Head of caudate nucleus (tissue), 42 donors: Measurements from ENCODE around the gene NIPAL4.

ENCODE experiments used
- DNase-seq, 42 donors: peaks; one replicate each; pipeline versions ENCODE4 v3.0.0 to v3.0.0-alpha.2; 2020 to 2021; ENCODE audit warnings: mixed read lengths in 7 of 42
- intact Hi-C: fragments of 100-400 bp; cut with DNase I; formaldehyde crosslinking; loops from one replicate; pipeline ENCODE4 v1.15.0; 2022

NIPAL4 gene

DNA sequence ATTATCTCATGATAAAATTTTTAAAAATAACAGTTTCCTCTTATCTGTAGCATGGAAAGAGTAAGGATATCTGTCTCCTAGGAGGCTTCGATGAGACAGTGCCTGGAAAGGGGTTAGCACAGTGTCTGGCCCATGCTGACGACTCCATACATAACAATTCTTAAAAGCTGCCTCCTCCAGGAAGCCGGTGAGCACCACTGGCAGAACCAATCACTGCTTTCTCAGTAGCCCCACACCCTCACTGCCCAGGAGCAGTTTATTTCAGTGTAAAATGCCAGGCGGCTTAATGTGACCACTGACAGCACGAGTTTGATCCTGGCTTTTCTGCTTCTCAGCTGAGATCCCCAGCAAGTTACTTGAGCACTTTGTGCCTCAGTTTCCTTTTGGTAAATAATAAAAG, 1.2 kb upstream of the NIPAL4 start:
- peak in 4 of 42 donors; percentile 2 to 44 (median 23) for DNase-seq
- intact Hi-C loops = no loop called here

- peak in 3 of 42 donors; percentile 11 to 33 (median 24) for DNase-seq
- intact Hi-C loops = no loop called here
These were observed 1.1 kb downstream of the NIPAL4 start for GRCh38 chr5:157460921-157461792.

- intact Hi-C loops = no loop called here
- peak in 2 of 42 donors; percentile 27 to 32 for DNase-seq
These were observed 3.1 kb downstream of the NIPAL4 start for GRCh38 chr5:157463081-157463480.

DNA sequence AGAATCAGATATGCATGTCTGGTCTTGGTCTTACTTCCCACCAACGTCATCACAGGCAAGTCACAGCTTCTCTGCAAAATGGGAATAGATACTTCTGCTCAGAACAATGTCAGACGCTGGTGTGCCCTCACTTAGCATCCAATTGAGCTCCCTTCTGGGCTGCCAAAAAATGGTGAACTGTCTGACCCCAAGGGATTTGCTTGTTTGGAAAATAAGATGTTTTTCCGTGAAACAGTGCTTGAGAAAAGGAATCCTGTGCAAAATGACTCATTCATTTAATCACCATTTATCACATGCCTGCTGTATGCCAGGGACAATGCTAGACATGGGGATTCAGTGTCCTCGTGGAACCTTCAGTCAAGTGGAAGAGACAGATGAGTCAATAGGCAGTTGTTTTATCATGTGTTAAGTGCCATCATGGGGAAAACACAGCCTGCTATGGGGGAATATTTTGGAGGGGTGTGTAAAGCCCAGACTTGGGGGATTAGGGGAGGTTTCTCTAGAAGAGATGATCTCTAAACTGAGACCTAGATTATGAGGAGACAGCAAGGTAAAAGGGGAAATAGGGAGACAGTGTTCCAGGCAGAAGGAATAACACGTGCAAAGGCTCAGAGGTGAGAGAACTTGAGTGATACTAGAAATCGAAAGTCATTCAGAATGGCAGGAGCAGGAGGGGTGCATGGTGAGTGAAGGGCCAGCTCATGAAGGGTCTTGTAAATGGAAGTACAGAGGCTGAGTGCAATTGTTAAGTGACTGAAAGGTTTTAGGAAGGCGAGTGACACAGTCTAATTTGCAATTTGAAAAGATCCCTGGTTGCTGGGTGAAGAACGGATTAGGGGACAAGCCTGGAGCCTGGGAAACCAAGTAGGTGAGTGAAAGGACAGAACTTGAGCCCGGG, 3.9 kb downstream of the NIPAL4 start:
- intact Hi-C loops = no loop called here
- DNase-seq = peak in 2 of 42 donors; percentile 18 to 24

DNA sequence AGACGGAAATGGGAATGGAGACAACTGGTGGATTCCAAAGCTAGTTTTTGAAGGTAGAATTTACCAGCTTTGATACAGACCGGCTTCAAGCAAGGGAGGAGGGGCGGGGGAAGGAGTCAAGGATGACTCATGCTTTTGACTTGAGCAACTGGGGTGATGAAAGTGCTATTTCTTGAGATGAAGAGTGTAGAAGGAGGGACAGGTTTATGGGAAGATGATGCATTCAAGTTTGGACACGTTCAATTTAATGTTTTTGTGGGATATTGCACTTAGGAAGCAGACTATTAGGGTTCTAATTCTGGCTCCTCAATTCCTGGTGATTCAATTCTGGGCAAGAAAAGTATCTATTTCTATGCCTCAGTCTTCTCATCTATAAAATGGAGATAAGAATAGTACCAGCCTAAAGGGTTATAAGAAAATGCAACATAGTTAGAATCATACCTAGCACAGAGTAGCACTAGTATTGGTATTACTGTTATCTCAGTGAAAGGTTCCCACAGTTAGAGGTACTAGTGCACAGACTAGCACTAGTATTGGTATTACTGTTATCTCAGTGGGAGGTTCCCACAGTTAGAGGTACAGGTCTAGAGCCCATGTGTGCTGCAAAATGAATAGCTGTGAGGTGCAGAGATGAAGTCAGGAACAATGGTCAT, 4.6 kb downstream of the NIPAL4 start:
- DNase-seq = peak in 34 of 42 donors; percentile 24 to 86 (median 60)
- intact Hi-C loops = no loop called here

GRCh38 chr5:157468293-157468965, 8.4 kb downstream of the NIPAL4 start:
- intact Hi-C loops = no loop called here
- no peak for DNase-seq

DNA sequence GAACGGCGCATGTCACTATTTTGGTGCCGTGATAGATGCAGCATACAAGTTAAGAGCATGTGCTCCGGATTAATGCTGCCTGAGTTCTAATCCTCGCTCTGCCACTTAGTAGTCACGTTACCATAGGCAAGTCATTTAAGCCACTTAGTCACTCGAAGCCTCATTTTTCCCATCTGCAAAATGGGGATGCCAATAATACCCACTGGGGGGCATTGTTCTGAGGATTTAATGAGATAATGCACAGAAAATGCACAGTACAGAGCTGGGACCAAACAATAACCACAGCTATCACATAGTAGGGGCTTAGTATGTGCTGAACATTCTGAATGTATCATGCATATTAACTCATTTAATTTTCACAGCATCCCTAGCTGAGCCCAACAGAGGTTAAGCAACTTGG, 9.1 kb downstream of the NIPAL4 start:
- no peak for DNase-seq
- intact Hi-C loops = no loop called here

DNA sequence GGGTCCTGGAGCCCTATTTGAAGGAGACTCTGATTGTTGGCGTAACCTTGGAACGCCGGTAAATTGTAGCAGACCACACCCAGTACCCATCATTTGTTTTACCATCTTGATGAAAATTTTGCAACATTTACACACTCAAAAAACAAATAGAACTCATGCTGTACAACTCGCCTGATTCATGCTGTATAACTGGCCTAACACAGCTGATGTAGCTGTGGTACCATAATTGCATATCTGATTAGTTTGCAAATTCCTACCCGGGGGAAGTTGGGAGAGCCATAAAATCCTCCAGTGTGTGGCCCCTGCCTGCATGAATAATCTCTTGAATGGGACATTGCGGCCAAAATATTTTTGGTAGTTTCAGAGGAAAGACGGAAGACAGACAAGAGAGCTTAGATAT, 9.7 kb downstream of the NIPAL4 start:
- no peak for DNase-seq
- intact Hi-C loops = loop anchor here (5.0 to 10.0 kb wide), 2 partner anchors 37 to 125 kb away; a partner anchor contains a TSS

- intact Hi-C loops = loop anchor here (5.0 to 10.0 kb wide), 2 partner anchors 38 to 126 kb away; a partner anchor contains a TSS
- DNase-seq = no peak
These were observed 10.6 kb downstream of the NIPAL4 start for GRCh38 chr5:157470631-157471030.

DNA sequence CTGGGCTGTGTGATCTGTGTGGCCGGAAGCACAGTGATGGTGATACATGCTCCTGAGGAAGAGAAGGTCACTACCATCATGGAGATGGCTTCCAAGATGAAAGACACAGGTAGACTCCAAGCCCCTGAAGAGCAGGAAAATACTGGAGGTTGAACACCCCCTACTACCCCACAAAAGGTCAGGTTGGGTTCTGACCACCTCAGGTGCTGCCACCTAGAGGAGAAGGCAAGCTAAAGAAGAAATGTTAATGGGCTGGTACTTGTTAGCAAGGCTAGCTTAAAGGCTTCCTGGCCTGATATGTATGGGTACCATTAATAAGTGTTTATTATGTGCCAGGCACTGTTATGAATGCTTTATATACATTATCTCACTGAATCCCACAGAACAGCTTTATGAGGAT, 11.7 kb downstream of the NIPAL4 start:
- intact Hi-C loops = loop anchor here (5.0 to 10.0 kb wide), 2 partner anchors 39 to 127 kb away; a partner anchor contains a TSS

GRCh38 chr5:157473383-157474320, 13.6 kb downstream of the NIPAL4 start:
- intact Hi-C loops = loop anchor here (5.0 to 10.0 kb wide), 2 partner anchors 41 to 129 kb away; a partner anchor contains a TSS
- no peak for DNase-seq

More for the DNA sequence above, 11.7 kb downstream of the NIPAL4 start:
- DNase-seq = peak in 10 of 42 donors; percentile 26 to 76 (median 46)

- intact Hi-C loops = loop anchor here (10.0 kb wide), 1 partner anchor 131 kb away; a partner anchor contains a TSS
- DNase-seq = no peak
These were observed 15.4 kb downstream of the NIPAL4 start for GRCh38 chr5:157475432-157475831.

GRCh38 chr5:157476702-157477408, 16.8 kb downstream of the NIPAL4 start:
- intact Hi-C loops = loop anchor here (10.0 kb wide), 1 partner anchor 132 kb away; a partner anchor contains a TSS
- peak in 29 of 42 donors; percentile 36 to 85 (median 66) for DNase-seq

GRCh38 chr5:157477814-157478494, 17.9 kb downstream of the NIPAL4 start:
- DNase-seq = no peak
- intact Hi-C loops = loop anchor here (10.0 kb wide), 1 partner anchor 133 kb away; a partner anchor contains a TSS

GRCh38 chr5:157478726-157479125, 18.7 kb downstream of the NIPAL4 start:
- intact Hi-C loops = loop anchor here (10.0 kb wide), 1 partner anchor 134 kb away; a partner anchor contains a TSS
- DNase-seq = no peak

DNA sequence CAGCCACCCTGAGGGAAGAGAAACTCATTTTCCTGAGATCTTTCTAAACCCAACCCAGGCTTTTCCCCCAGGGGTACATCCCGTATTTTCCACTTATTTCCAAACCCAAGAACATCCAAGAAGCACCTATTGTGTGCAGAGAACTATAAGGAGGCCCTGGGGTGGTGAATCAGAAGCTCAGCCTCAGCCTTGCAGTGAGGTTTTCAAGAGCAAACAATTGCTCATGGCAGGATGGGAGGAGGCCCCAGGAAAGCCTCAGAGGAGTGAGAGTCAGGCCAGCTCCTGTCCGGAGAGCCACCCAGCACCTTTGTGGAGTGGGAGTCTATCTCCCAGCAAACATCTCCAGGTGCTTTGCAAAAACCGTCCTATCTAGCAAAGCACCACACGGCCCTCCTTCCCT, 19.2 kb downstream of the NIPAL4 start:
- DNase-seq = no peak
- intact Hi-C loops = loop anchor here (10.0 kb wide), 1 partner anchor 134 kb away; a partner anchor contains a TSS
